WTC11 (cell line): ENCODE measurements around the gene FBXL13. TPM values are rescaled to one million over a fixed set of nuclear protein-coding genes. Genes with fewer than 3 reads are reported as not detected.
"Not testable (repeated sequence)": the region's sequence is repeated elsewhere in the genome, so short reads cannot be mapped to it uniquely, and the experiment has no call there.

Experiments
- ATAC-seq: fragments of 200-7000 bp; cut with Tn5 transposase; 2 replicates; pipeline ENCODE4 v1.10.0; 2021; ENCODE audit warnings: mild to moderate bottlenecking, moderate library complexity
- CTCF ChIA-PET: fragments of 300-600 bp; sonication (Branson Sonifier 250); formaldehyde crosslinking; loops from one replicate; lab custom pipeline; 2021; ENCODE audit warnings: antibody characterized with exemption; lab: Charles Lee
- POLR2A ChIA-PET: fragments of 350-600 bp; sonication (Branson Sonifier 250); formaldehyde crosslinking; loops from one replicate; lab custom pipeline; 2021; ENCODE audit warnings: antibody characterized with exemption; lab: Charles Lee
- DNase-seq: peaks from one replicate; pipeline ENCODE4 v3.0.0; 2021; ENCODE audit warnings: low spot score
- H3K27ac Mint-ChIP-seq: 2 replicates; pipeline ENCODE4 v1.8.0; 2021; ENCODE audit warnings: mixed read lengths
- H3K27me3 Mint-ChIP-seq: 2 replicates; pipeline ENCODE4 v1.8.0; 2021; ENCODE audit warnings: low read depth, mild to moderate bottlenecking, moderate library complexity, mixed read lengths
- H3K36me3 Mint-ChIP-seq: 2 replicates; pipeline ENCODE4 v1.8.0; 2021; ENCODE audit warnings: mixed read lengths
- H3K4me1 Mint-ChIP-seq: 2 replicates; pipeline ENCODE4 v1.8.0; 2022; ENCODE audit warnings: mixed read lengths
- H3K4me3 Mint-ChIP-seq: 2 replicates; pipeline ENCODE4 v1.8.0; 2021; ENCODE audit warnings: mild to moderate bottlenecking, moderate library complexity, mixed read lengths
- H3K9me3 Mint-ChIP-seq: 2 replicates; pipeline ENCODE4 v1.8.0; 2021; ENCODE audit warnings: mixed read lengths
- AR ChIP-seq: fragments of 250-450 bp; sonication (Bioruptor Pico); IDR thresholded peaks from 2 replicates; pipeline ENCODE4 v1.9.0; 2021; ENCODE audit warnings: mild to moderate bottlenecking
- CBFB ChIP-seq: sonication (generic); formaldehyde crosslinking; IDR thresholded peaks from 2 replicates; pipeline ENCODE4 v1.8.1; 2022; ENCODE audit warnings: mild to moderate bottlenecking, low read depth, missing genetic modification reagents
- CDX4 ChIP-seq: fragments of 250-450 bp; sonication (Bioruptor Pico); IDR thresholded peaks from 2 replicates; pipeline ENCODE4 v1.9.0; 2021; ENCODE audit warnings: moderate library complexity, mild to moderate bottlenecking, inconsistent platforms, borderline replicate concordance
- E2F4 ChIP-seq: sonication (generic); formaldehyde crosslinking; IDR thresholded peaks from 2 replicates; pipeline ENCODE4 v1.8.1; 2022; ENCODE audit warnings: low read depth, mild to moderate bottlenecking, moderate library complexity, missing genetic modification reagents, borderline replicate concordance
- ELF4 ChIP-seq: sonication (generic); formaldehyde crosslinking; IDR thresholded peaks from 2 replicates; pipeline ENCODE4 v1.8.1; 2022; ENCODE audit warnings: low read depth, mild to moderate bottlenecking, moderate library complexity, missing genetic modification reagents
- EMX1 ChIP-seq: fragments of 250-450 bp; sonication (Bioruptor Pico); IDR thresholded peaks from 2 replicates; pipeline ENCODE4 v1.8.0; 2021; ENCODE audit warnings: mild to moderate bottlenecking
- NFATC4 ChIP-seq: fragments of 250-450 bp; sonication (Bioruptor Pico); IDR thresholded peaks from 2 replicates; pipeline ENCODE4 v1.9.0; 2021; ENCODE audit warnings: mild to moderate bottlenecking
- NR1H2 ChIP-seq: sonication (generic); formaldehyde crosslinking; IDR thresholded peaks from 2 replicates; pipeline ENCODE4 v1.9.0; 2021; ENCODE audit warnings: mild to moderate bottlenecking, moderate library complexity, missing genetic modification reagents
- TCF7 ChIP-seq: sonication (generic); formaldehyde crosslinking; IDR thresholded peaks from 2 replicates; pipeline ENCODE4 v1.8.0; 2022; ENCODE audit warnings: mild to moderate bottlenecking, low read depth, missing genetic modification reagents, moderate library complexity
- TEAD1 ChIP-seq: sonication (generic); formaldehyde crosslinking; IDR thresholded peaks from 2 replicates; pipeline ENCODE4 v1.8.0; 2022; ENCODE audit warnings: mild to moderate bottlenecking, missing genetic modification reagents
- TP53 ChIP-seq: sonication (generic); formaldehyde crosslinking; IDR thresholded peaks from 2 replicates; pipeline ENCODE4 v1.8.1; 2023; ENCODE audit warnings: mild to moderate bottlenecking, missing genetic modification reagents
- ZNF121 ChIP-seq: sonication (generic); formaldehyde crosslinking; IDR thresholded peaks from 2 replicates; pipeline ENCODE4 v1.8.0; 2023; ENCODE audit warnings: missing genetic modification reagents
- ZNF219 ChIP-seq: sonication (generic); formaldehyde crosslinking; IDR thresholded peaks from 2 replicates; pipeline ENCODE4 v1.8.0; 2023; ENCODE audit warnings: missing genetic modification reagents, mild to moderate bottlenecking, borderline replicate concordance
- ZNF281 ChIP-seq: sonication (generic); formaldehyde crosslinking; IDR thresholded peaks from 2 replicates; pipeline ENCODE4 v1.8.0; 2023; ENCODE audit warnings: mild to moderate bottlenecking, missing genetic modification reagents
- ZNF423 ChIP-seq: fragments of 250-450 bp; sonication (Bioruptor Pico); IDR thresholded peaks from 2 replicates; pipeline ENCODE4 v2.1.2; 2022; ENCODE audit warnings: mild to moderate bottlenecking, moderate library complexity
- total RNA-seq: library from RNA; stranded (reverse); gene quantifications from 3 replicates; pipeline ENCODE4 v1.2.3, GENCODE V29; 2021
- TF ChIP-seq, protein P1 (sequence below): sonication (generic); formaldehyde crosslinking; IDR thresholded peaks from 2 replicates; pipeline ENCODE4 v1.8.1; 2023; ENCODE audit warnings: mild to moderate bottlenecking, missing genetic modification reagents, moderate library complexity

FBXL13 gene
- total RNA-seq, 1 experiment from 2014 or later: 1.7 TPM

- TF ChIP-seq EMX1 (no peak), ZNF281 (CRISPR knock-in tag) (no peak), CDX4 (no peak)
- TF ChIP-seq, protein P1, sequence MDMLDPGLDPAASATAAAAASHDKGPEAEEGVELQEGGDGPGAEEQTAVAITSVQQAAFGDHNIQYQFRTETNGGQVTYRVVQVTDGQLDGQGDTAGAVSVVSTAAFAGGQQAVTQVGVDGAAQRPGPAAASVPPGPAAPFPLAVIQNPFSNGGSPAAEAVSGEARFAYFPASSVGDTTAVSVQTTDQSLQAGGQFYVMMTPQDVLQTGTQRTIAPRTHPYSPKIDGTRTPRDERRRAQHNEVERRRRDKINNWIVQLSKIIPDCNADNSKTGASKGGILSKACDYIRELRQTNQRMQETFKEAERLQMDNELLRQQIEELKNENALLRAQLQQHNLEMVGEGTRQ (CRISPR knock-in tag): no peak
Observed at GRCh38 chr7:103001210-103001609, 73.4 kb downstream of the FBXL13 start (continued).

- no peak overlapping the region for H3K4me3 Mint-ChIP-seq
- CTCF ChIA-PET: no interaction called here
- no peaks in the 10 kb centered on the region for H3K27me3 Mint-ChIP-seq
- no peak for DNase-seq
- POLR2A ChIA-PET: no interaction called here
- no peaks in the 10 kb centered on the region for H3K36me3 Mint-ChIP-seq
- H3K9me3 Mint-ChIP-seq: peaks cover 16% of the 10 kb centered on the region
- TF ChIP-seq CBFB (CRISPR knock-in tag): no peak
- TF ChIP-seq, all 79 proteins: peak for 0
- no peaks in the 10 kb centered on the region for H3K4me1 Mint-ChIP-seq
- no peak overlapping the region for H3K27ac Mint-ChIP-seq
- ATAC-seq: no peak
Observed at GRCh38 chr7:102996957-102997356, 77.6 kb downstream of the FBXL13 start.

- H3K36me3 Mint-ChIP-seq, H3K27me3 Mint-ChIP-seq, CTCF ChIA-PET, H3K4me3 Mint-ChIP-seq, H3K27ac Mint-ChIP-seq, DNase-seq, H3K9me3 Mint-ChIP-seq, ATAC-seq, H3K4me1 Mint-ChIP-seq: not testable (repeated sequence)
- POLR2A ChIA-PET: interaction anchor here (0.7 kb wide), 1 partner anchor 36 kb away, joined by 4 read pairs; no protein-coding TSS in a partner anchor
Observed at GRCh38 chr7:102995609-102996008, 79.0 kb downstream of the FBXL13 start.

DNA sequence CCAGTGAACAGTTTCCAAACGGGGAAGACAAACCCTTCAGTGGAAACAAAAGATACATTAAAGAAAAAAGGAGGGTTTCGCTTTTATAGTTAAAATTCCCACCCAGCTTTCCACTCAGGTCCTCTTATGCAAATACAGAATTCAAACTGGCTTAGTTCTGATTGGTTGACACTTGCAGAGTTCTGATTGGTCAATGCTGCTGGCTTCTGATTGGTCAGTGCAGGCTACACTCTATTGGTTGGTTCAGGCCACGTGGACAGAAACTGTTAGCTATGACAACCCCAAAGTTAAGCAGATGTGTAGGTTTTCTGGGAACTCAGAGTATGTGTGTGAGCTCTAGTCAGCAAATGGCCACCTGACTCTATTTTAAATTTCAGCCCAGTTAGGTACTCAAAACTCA lies 80.0 kb downstream of the FBXL13 start:
- DNase-seq (no peak), ATAC-seq (no peak)
- CTCF ChIA-PET: no interaction called here
- no peak for TF ChIP-seq ELF4 (CRISPR knock-in tag)
- no peak for TF ChIP-seq NR1H2 (CRISPR knock-in tag)
- no peak for TF ChIP-seq ZNF423 (CRISPR knock-in tag)
- TF ChIP-seq ZNF219 (CRISPR knock-in tag): no peak
- TF ChIP-seq ZNF121 (CRISPR knock-in tag): no peak
- no peak for TF ChIP-seq NFATC4 (CRISPR knock-in tag)
- TF ChIP-seq TCF7 (CRISPR knock-in tag): no peak
- TF ChIP-seq AR (CRISPR knock-in tag): no peak
- TF ChIP-seq TP53 (CRISPR knock-in tag): no peak
- TF ChIP-seq TEAD1 (CRISPR knock-in tag): no peak
- TF ChIP-seq E2F4 (CRISPR knock-in tag): no peak
- TF ChIP-seq EMX1: no peak
- Mint-ChIP-seq H3K36me3 (no peaks in the 10 kb centered on the region), H3K27ac (no peak overlapping the region), H3K27me3 (no peaks in the 10 kb centered on the region), H3K4me1 (no peaks in the 10 kb centered on the region), H3K4me3 (no peak overlapping the region), H3K9me3 (peaks cover 6% of the 10 kb centered on the region; the same call in 1 of the 2 replicates)
- POLR2A ChIA-PET: no interaction called here
